ENCODE measurements around the gene DPYSL3.

DNA sequence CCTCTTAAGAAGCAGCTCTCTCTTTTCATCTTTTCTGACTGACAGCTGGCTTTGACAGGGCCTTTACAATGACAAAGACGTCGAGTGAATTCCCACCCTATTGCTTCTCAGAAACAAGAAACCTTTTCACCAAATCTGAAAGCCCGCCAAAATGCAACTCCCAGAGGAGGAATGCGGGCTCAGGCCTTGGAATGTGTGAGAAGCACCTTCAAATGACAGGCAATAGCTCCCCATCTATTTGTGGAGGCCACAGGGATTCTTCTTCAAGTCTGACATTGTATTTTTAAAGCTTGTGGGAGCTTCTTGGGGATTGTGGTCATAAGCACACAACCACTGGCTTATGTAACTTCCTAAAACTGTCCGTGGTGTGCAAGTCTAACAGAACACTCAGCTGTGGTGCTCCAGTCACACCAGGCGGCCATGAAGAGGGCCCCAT is 72.7 kb downstream of the DPYSL3 start:
- no peak for TF ChIP-seq CTCF (IDR thresholded peaks at IDR 0.05)
- TF ChIP-seq POLR2A (IDR thresholded peaks at IDR 0.05): no peak

All from body of pancreas (tissue), 4 donors.